Naive thymus-derived CD4-positive, alpha-beta T cell (primary cell): ENCODE results near the gene LYRM4. TPM values are rescaled to one million over a fixed set of nuclear protein-coding genes. Genes with fewer than 3 reads are reported as not detected.

Experiments used
- ATAC-seq: fragments of 150-1000 bp; cut with Tn5 transposase; 2 replicates; pipeline ENCODE4 v1.10.0; 2021; ENCODE audit warnings: mild to moderate bottlenecking, moderate library complexity
- CTCF ChIA-PET: fragments of 350-600 bp; sonication (Branson Sonifier 250); formaldehyde crosslinking; loops from one replicate; lab custom pipeline; 2021; ENCODE audit warnings: antibody characterized with exemption; lab: Charles Lee
- POLR2A ChIA-PET: fragments of 350-600 bp; sonication (Branson Sonifier 250); formaldehyde crosslinking; loops from one replicate; lab custom pipeline; 2021; ENCODE audit warnings: antibody characterized with exemption, inconsistent platforms; lab: Charles Lee
- DNase-seq, 9 donors: peaks; one replicate each; pipeline versions ENCODE4 v3.0.0 to v3.0.0-alpha.2; 2020 to 2022; ENCODE audit warnings: mixed read lengths in 1 of 9
- H3K27ac ChIP-seq: one replicate; pipeline ENCODE4 v1.7.0; 2013; ENCODE audit warnings: mild to moderate bottlenecking, low read depth, low read length, moderate library complexity
- H3K27me3 ChIP-seq, 2 donors: one replicate each; pipeline ENCODE4 v1.7.0; 2013; ENCODE audit warnings: low read length in 2 of 2, mild to moderate bottlenecking in 2 of 2, moderate library complexity in 2 of 2; ENCODE audit not compliant: control insufficient read depth in 2 of 2, insufficient read depth in 2 of 2
- H3K36me3 ChIP-seq, 3 experiments: 1 replicate in 2 of 3; 2 replicates in 1 of 3; pipeline ENCODE4 v1.7.0; 2013; ENCODE audit warnings: low read length in 3 of 3, mild to moderate bottlenecking in 3 of 3, moderate library complexity in 1 of 3; ENCODE audit not compliant: insufficient read depth in 3 of 3, control insufficient read depth in 2 of 3
- H3K4me1 ChIP-seq, 2 donors: one replicate each; pipeline ENCODE4 v1.7.0; 2013; ENCODE audit warnings: low read length in 2 of 2, mild to moderate bottlenecking in 2 of 2, moderate library complexity in 1 of 2; ENCODE audit not compliant: control insufficient read depth in 2 of 2, insufficient read depth in 2 of 2
- H3K4me3 ChIP-seq: 2 replicates; pipeline ENCODE4 v1.7.0; 2013; ENCODE audit warnings: mild to moderate bottlenecking, low read length
- H3K9me3 ChIP-seq, 3 experiments: 1 replicate in 2 of 3; 2 replicates in 1 of 3; pipeline ENCODE4 v1.7.0; 2013; ENCODE audit warnings: low read length in 3 of 3; ENCODE audit not compliant: control insufficient read depth in 2 of 3
- H3K27ac Mint-ChIP-seq, 9 donors: one replicate each; pipeline ENCODE4 v1.8.0; 2020 to 2022; ENCODE audit warnings: mixed read lengths in 9 of 9, mild to moderate bottlenecking in 8 of 9, moderate library complexity in 5 of 9, inconsistent platforms in 2 of 9
- H3K27me3 Mint-ChIP-seq, 5 donors: one replicate each; pipeline ENCODE4 v1.8.0; 2021 to 2022; ENCODE audit warnings: mixed read lengths in 5 of 5, mild to moderate bottlenecking in 1 of 5
- H3K36me3 Mint-ChIP-seq, 5 donors: one replicate each; pipeline ENCODE4 v1.8.0; 2020 to 2022; ENCODE audit warnings: mixed read lengths in 5 of 5, mild to moderate bottlenecking in 3 of 5, inconsistent platforms in 1 of 5
- H3K4me1 Mint-ChIP-seq, 7 donors: one replicate each; pipeline ENCODE4 v1.8.0; 2020 to 2022; ENCODE audit warnings: mixed read lengths in 7 of 7, mild to moderate bottlenecking in 3 of 7, inconsistent platforms in 1 of 7
- H3K4me3 Mint-ChIP-seq, 10 donors: one replicate each; pipeline ENCODE4 v1.8.0; 2020 to 2022; ENCODE audit warnings: mild to moderate bottlenecking in 10 of 10, mixed read lengths in 10 of 10, moderate library complexity in 6 of 10, inconsistent platforms in 2 of 10
- H3K9me3 Mint-ChIP-seq, 11 donors: one replicate each; pipeline ENCODE4 v1.8.0; 2020 to 2022; ENCODE audit warnings: mixed read lengths in 11 of 11, mild to moderate bottlenecking in 4 of 11, inconsistent platforms in 1 of 11, moderate library complexity in 1 of 11
- intact Hi-C, 2 donors: fragments of 100-400 bp; cut with micrococcal nuclease; formaldehyde crosslinking; loops; one replicate each; pipeline ENCODE4 v1.15.1; 2023
- polyA plus RNA-seq, 2 donors: library from polyadenylated mRNA; unstranded; fragments of 300-500 nt; fragmentation: Illumina TruSeq; gene quantifications; one replicate each; pipeline ENCODE4 v1.2.3, GENCODE V29; 2021
- total RNA-seq, 6 experiments: library from RNA in 5 of 6; stranded (reverse) in 5 of 6; gene quantifications; 1 replicate in 5 of 6; 2 replicates in 1 of 6; pipeline ENCODE4 v1.2.3 and lab custom pipeline; 2021 to 2026

The LYRM4 gene
- total and polyA plus RNA-seq, 7 experiments from 2014 or later = 15.1 to 61.6 (median 24.4) TPM

GRCh38 chr6:5246141-5247097 is 14.3 kb downstream of the LYRM4 start:
- DNase-seq (no peak), ATAC-seq (no peak)
- Mint-ChIP-seq H3K9me3 (peaks cover 0 to 3% (median 0%) of the 10 kb centered on the region in 11 donors), H3K36me3 (peaks cover 5 to 32% (median 14%) of the 10 kb centered on the region in 5 donors), H3K27ac (peak overlapping the region in 1 of 9 donors; percentile 6), H3K4me3 (no peak overlapping the region), H3K27me3 (no peaks in the 10 kb centered on the region), H3K4me1 (peaks cover 0 to 27% (median 7%) of the 10 kb centered on the region in 7 donors)
- H3K4me3 ChIP-seq = no peak overlapping the region
- no peaks in the 10 kb centered on the region for H3K9me3 ChIP-seq
- H3K27ac ChIP-seq = no peak overlapping the region
- ChIA-PET POLR2A (no interaction called here), CTCF (no interaction called here)
- intact Hi-C loops = no loop called here
- H3K27me3 ChIP-seq = no peaks in the 10 kb centered on the region
- no peaks in the 10 kb centered on the region for H3K4me1 ChIP-seq
- H3K36me3 ChIP-seq = no peaks in the 10 kb centered on the region

GRCh38 chr6:5243069-5243468 is 17.7 kb downstream of the LYRM4 start:
- Histone ChIP-seq H3K27ac (no peak overlapping the region), H3K4me1 (no peaks in the 10 kb centered on the region), H3K36me3 (peaks cover 0 to 11% (median 0%) of the 10 kb centered on the region in 3 experiments), H3K9me3 (no peaks in the 10 kb centered on the region), H3K4me3 (no peak overlapping the region), H3K27me3 (no peaks in the 10 kb centered on the region)
- DNase-seq (no peak), ATAC-seq (no peak)
- H3K4me1 Mint-ChIP-seq = peaks cover 0 to 19% (median 3%) of the 10 kb centered on the region in 7 donors
- POLR2A ChIA-PET = no interaction called here
- H3K4me3 Mint-ChIP-seq = no peak overlapping the region
- peaks cover 0 to 37% (median 5%) of the 10 kb centered on the region in 5 donors for H3K36me3 Mint-ChIP-seq
- no peaks in the 10 kb centered on the region for H3K27me3 Mint-ChIP-seq
- CTCF ChIA-PET = no interaction called here
- intact Hi-C loops = no loop called here
- H3K9me3 Mint-ChIP-seq = no peaks in the 10 kb centered on the region
- no peak overlapping the region for H3K27ac Mint-ChIP-seq

GRCh38 chr6:5241252-5241651 is 19.5 kb downstream of the LYRM4 start:
- intact Hi-C loops = no loop called here
- Histone ChIP-seq H3K36me3 (peaks cover 0 to 11% (median 0%) of the 10 kb centered on the region in 3 experiments), H3K9me3 (no peaks in the 10 kb centered on the region), H3K27me3 (no peaks in the 10 kb centered on the region), H3K4me3 (no peak overlapping the region), H3K27ac (no peak overlapping the region), H3K4me1 (no peaks in the 10 kb centered on the region)
- ChIA-PET POLR2A (no interaction called here), CTCF (no interaction called here)
- Mint-ChIP-seq H3K36me3 (peaks cover 0 to 33% (median 3%) of the 10 kb centered on the region in 5 donors), H3K9me3 (no peaks in the 10 kb centered on the region), H3K27ac (peak overlapping the region in 2 of 9 donors; percentile 49 to 65), H3K4me1 (peaks cover 0 to 13% (median 2%) of the 10 kb centered on the region in 7 donors), H3K27me3 (no peaks in the 10 kb centered on the region), H3K4me3 (no peak overlapping the region)
- ATAC-seq (no peak), DNase-seq (no peak)

- POLR2A ChIA-PET = no interaction called here
- DNase-seq (no peak), ATAC-seq (no peak)
- Histone ChIP-seq H3K4me3 (no peak overlapping the region), H3K9me3 (no peaks in the 10 kb centered on the region), H3K27ac (no peak overlapping the region), H3K4me1 (no peaks in the 10 kb centered on the region), H3K36me3 (peaks cover 0 to 11% (median 0%) of the 10 kb centered on the region in 3 experiments), H3K27me3 (no peaks in the 10 kb centered on the region)
- no peaks in the 10 kb centered on the region for H3K9me3 Mint-ChIP-seq
- peaks cover 0 to 28% (median 4%) of the 10 kb centered on the region in 5 donors for H3K36me3 Mint-ChIP-seq
- intact Hi-C loops = no loop called here
- CTCF ChIA-PET = no interaction called here
- H3K4me3 Mint-ChIP-seq = no peak overlapping the region
- H3K27ac Mint-ChIP-seq = no peak overlapping the region
- no peaks in the 10 kb centered on the region for H3K27me3 Mint-ChIP-seq
- H3K4me1 Mint-ChIP-seq = no peaks in the 10 kb centered on the region
Observed at GRCh38 chr6:5238336-5238735, 22.4 kb downstream of the LYRM4 start.

GRCh38 chr6:5237805-5238204 is 22.9 kb downstream of the LYRM4 start:
- no peak for ATAC-seq
- no peak overlapping the region for H3K4me3 Mint-ChIP-seq

GRCh38 chr6:5235830-5236229 is 24.9 kb downstream of the LYRM4 start:
- Histone ChIP-seq H3K27ac (no peak overlapping the region), H3K4me1 (no peaks in the 10 kb centered on the region), H3K36me3 (peaks cover 0 to 9% (median 0%) of the 10 kb centered on the region in 3 experiments), H3K27me3 (no peaks in the 10 kb centered on the region), H3K9me3 (no peaks in the 10 kb centered on the region), H3K4me3 (no peak overlapping the region)
- no peaks in the 10 kb centered on the region for H3K27me3 Mint-ChIP-seq
- no peaks in the 10 kb centered on the region for H3K9me3 Mint-ChIP-seq
- H3K36me3 Mint-ChIP-seq = peaks cover 0 to 20% (median 4%) of the 10 kb centered on the region in 5 donors
- ATAC-seq (no peak), DNase-seq (no peak)
- intact Hi-C loops = no loop called here
- POLR2A ChIA-PET = no interaction called here
- CTCF ChIA-PET = no interaction called here
- H3K27ac Mint-ChIP-seq = no peak overlapping the region
- H3K4me1 Mint-ChIP-seq = peaks cover 0 to 2% (median 0%) of the 10 kb centered on the region in 7 donors
- H3K4me3 Mint-ChIP-seq = no peak overlapping the region

More at GRCh38 chr6:5237805-5238204, 22.9 kb downstream of the LYRM4 start:
- no peaks in the 10 kb centered on the region for H3K4me1 Mint-ChIP-seq
- H3K9me3 Mint-ChIP-seq = no peaks in the 10 kb centered on the region
- DNase-seq = no peak
- H3K27me3 Mint-ChIP-seq = no peaks in the 10 kb centered on the region
- H3K36me3 ChIP-seq = peaks cover 0 to 11% (median 0%) of the 10 kb centered on the region in 3 experiments
- intact Hi-C loops = no loop called here
- no peaks in the 10 kb centered on the region for H3K4me1 ChIP-seq
- H3K27ac Mint-ChIP-seq = peak overlapping the region in 2 of 9 donors; percentile 19 to 23
- no peak overlapping the region for H3K4me3 ChIP-seq
- H3K36me3 Mint-ChIP-seq = peaks cover 0 to 23% (median 4%) of the 10 kb centered on the region in 5 donors
- no peaks in the 10 kb centered on the region for H3K9me3 ChIP-seq
- no peak overlapping the region for H3K27ac ChIP-seq
- ChIA-PET POLR2A (no interaction called here), CTCF (no interaction called here)
- no peaks in the 10 kb centered on the region for H3K27me3 ChIP-seq
